GM12878 (cell line): ENCODE data around the gene CYREN. TPM values are rescaled to one million over a fixed set of nuclear protein-coding genes. Genes with fewer than 3 reads are reported as not detected.

ENCODE experiments used
- ASH2L ChIP-seq: fragments of 300-600, 200-600 bp; sonication (generic); IDR thresholded peaks from 2 replicates; pipeline ENCODE4 v1.6.1; 2017; ENCODE audit warnings: low read depth, mild to moderate bottlenecking, borderline replicate concordance
- ATF7 ChIP-seq: fragments of 450-650 bp; IDR thresholded peaks from 2 replicates; pipeline ENCODE4 v1.6.1; 2016; ENCODE audit warnings: low read depth, mild to moderate bottlenecking
- CBFB ChIP-seq: IDR thresholded peaks from 2 replicates; pipeline ENCODE4 v1.6.1; 2016; ENCODE audit warnings: antibody characterized with exemption, low read depth
- CBX5 ChIP-seq: sonication (generic); IDR thresholded peaks from 2 replicates; pipeline ENCODE4 v1.6.1; 2016; ENCODE audit warnings: low read depth, moderate library complexity, mild to moderate bottlenecking, inconsistent platforms
- CHD2 ChIP-seq: IDR thresholded peaks from 2 replicates; pipeline ENCODE4 v1.6.1; 2011; ENCODE audit warnings: low read depth, low read length, improper control_type of control experiment, borderline replicate concordance
- EGR1 ChIP-seq, 2 experiments: IDR thresholded peaks; 1 replicate in 1 of 2; 2 replicates in 1 of 2; pipeline ENCODE4 v1.6.1; 2011 to 2012; ENCODE audit warnings: low read depth in 2 of 2, low read length in 2 of 2, borderline replicate concordance in 1 of 2, mild to moderate bottlenecking in 1 of 2, moderate library complexity in 1 of 2
- IRF4 ChIP-seq: IDR thresholded peaks from 2 replicates; pipeline ENCODE4 v1.6.1; 2011; ENCODE audit warnings: low read depth, low read length
- JUND ChIP-seq: IDR thresholded peaks from 2 replicates; pipeline ENCODE4 v1.6.1; 2012; ENCODE audit warnings: low read depth, mild to moderate bottlenecking, low read length, improper control_type of control experiment, moderate library complexity
- NFXL1 ChIP-seq: fragments of 450-650 bp; IDR thresholded peaks from 2 replicates; pipeline ENCODE4 v1.6.1; 2017; ENCODE audit warnings: antibody characterized with exemption, mild to moderate bottlenecking, borderline replicate concordance
- NR2C2 ChIP-seq: IDR thresholded peaks from 2 replicates; pipeline ENCODE4 v1.6.1; 2011; ENCODE audit warnings: borderline replicate concordance, low read depth; ENCODE audit not compliant: control insufficient read depth, insufficient read length
- RAD51 ChIP-seq: fragments of 450-650 bp; IDR thresholded peaks from 2 replicates; pipeline ENCODE4 v1.6.1; 2016; ENCODE audit warnings: moderate library complexity, mild to moderate bottlenecking, inconsistent platforms
- SREBF2 ChIP-seq: IDR thresholded peaks from 2 replicates; pipeline ENCODE4 v1.6.1; 2012; ENCODE audit warnings: mild to moderate bottlenecking, low read length
- SRF ChIP-seq, 2 experiments: IDR thresholded peaks; 2 replicates each; pipeline ENCODE4 v1.6.1; 2011; ENCODE audit warnings: low read depth in 2 of 2, low read length in 2 of 2, mild to moderate bottlenecking in 1 of 2, moderate library complexity in 1 of 2
- SUZ12 ChIP-seq: fragments of 200-600 bp; sonication (generic); IDR thresholded peaks from one replicate; pipeline ENCODE4 v1.6.1; 2018; ENCODE audit warnings: antibody characterized with exemption, mild to moderate bottlenecking; ENCODE audit not compliant: unreplicated experiment
- polyA plus RNA-seq, 11 experiments: library from polyadenylated mRNA; depleted of rRNA in 4 of 11; unstranded in 6 of 11; stranded (reverse) in 5 of 11; fragments of >200 nt; fragmentation: Nextera tagmentation in 4 of 11; fragmentation: Illumina TruSeq in 1 of 11; extraction: Ambion mirVana in 4 of 11; extraction: Trizol in 1 of 11; gene quantifications; 1 replicate in 1 of 11; 2 replicates in 10 of 11; pipeline versions ENCODE4 v1.2.1 to v1.2.3, GENCODE V29; 2011 to 2016; ENCODE audit warnings: inconsistent platforms in 2 of 11, missing spikeins in 2 of 11, low read depth in 1 of 11
- total RNA-seq, 4 experiments: library from RNA; depleted of rRNA in 3 of 4; stranded (reverse); fragments of >200 nt in 3 of 4; fragmentation: Illumina TruSeq in 1 of 4; extraction: Trizol in 1 of 4; gene quantifications; 2 replicates each; pipeline versions ENCODE4 v1.2.1 to v1.2.3, GENCODE V29; 2013 to 2021
- TF ChIP-seq, protein P1 (sequence below): fragments of 450-650 bp; IDR thresholded peaks from 2 replicates; pipeline ENCODE4 v1.6.1; 2016; ENCODE audit warnings: mild to moderate bottlenecking
- TF ChIP-seq, protein P2 (sequence below): fragments of 450-650 bp; conservative IDR thresholded peaks from 2 replicates; pipeline ENCODE4 v1.6.1; 2017; ENCODE audit warnings: mild to moderate bottlenecking, moderate library complexity
- TF ChIP-seq, protein P3 (sequence below), 3 experiments: IDR thresholded peaks in 2 of 3; conservative IDR thresholded peaks in 1 of 3; 2 replicates each; pipeline ENCODE4 v1.5.1; 2011; ENCODE audit warnings: low read depth in 3 of 3, low read length in 3 of 3, mild to moderate bottlenecking in 3 of 3, control low read depth in 2 of 3, moderate library complexity in 2 of 3, inconsistent platforms in 1 of 3, mixed read lengths in 1 of 3; ENCODE audit not compliant: control insufficient read depth in 2 of 3, insufficient read depth in 1 of 3; ENCODE audit errors: extremely low read depth in 1 of 3
- TF ChIP-seq, protein P4 (sequence below): IDR thresholded peaks from 2 replicates; pipeline ENCODE4 v1.6.1; 2011; ENCODE audit warnings: borderline replicate concordance, low read depth, mild to moderate bottlenecking, moderate library complexity, low read length; ENCODE audit not compliant: insufficient read depth, poor library complexity, severe bottlenecking
- TF ChIP-seq, protein P5 (sequence below): fragments of 450-650 bp; formaldehyde crosslinking; IDR thresholded peaks from 2 replicates; pipeline ENCODE4 v1.4.0; 2022; ENCODE audit warnings: mild to moderate bottlenecking, moderate library complexity

CYREN gene
- total and polyA plus RNA-seq, 10 of the 15 experiments (the other 5 are each of a cell fraction or from before 2014, with no cell fraction given) = 8.7 to 64.3 (median 55.7) TPM

DNA sequence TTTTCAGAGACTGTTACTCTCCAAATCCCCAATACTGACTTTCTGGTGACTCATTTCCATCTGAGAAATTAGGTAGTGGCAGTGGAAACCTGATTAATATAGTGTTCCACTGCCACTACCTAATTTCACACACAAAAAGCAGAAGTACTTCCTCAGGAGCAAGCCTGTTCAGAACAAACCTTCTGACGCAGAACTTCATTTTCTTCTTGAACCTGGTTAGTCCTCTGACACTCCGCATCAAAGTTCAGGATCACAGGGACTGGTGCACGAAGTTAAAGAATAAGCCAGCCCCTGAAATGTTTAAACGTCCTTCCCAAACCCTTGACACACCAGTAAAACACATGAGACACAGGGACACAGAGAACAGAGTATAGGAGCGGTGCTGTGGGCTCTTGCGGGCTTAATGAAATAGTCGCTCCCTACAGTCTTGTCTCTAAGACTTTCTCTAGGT is 36.5 kb upstream of the CYREN start (continued):
- TF ChIP-seq NR2C2 (no peak), SUZ12 (no peak), CBFB (no peak), SRF (IDR thresholded peaks at IDR 0.05; ENCODE audit: low read depth in 2 of 2, low read length in 2 of 2) (no peak), CBX5 (peak; percentile 59; the same call in 1 of the 2 replicates), NFXL1 (no peak), JUND (peak; percentile 70), RAD51 (0 out of 2 replicates have a peak, but pooled peaks have one; percentile 9), ASH2L (no peak), ATF7 (peak; percentile 84), EGR1 (IDR thresholded peaks at IDR 0.05; ENCODE audit: borderline replicate concordance in 1 of 2, low read depth in 2 of 2, low read length in 2 of 2) (no peak), SREBF2 (no peak), IRF4 (0 out of 2 replicates have a peak, but pooled peaks have one; percentile 60), CHD2 (no peak)
- TF ChIP-seq, protein P1, sequence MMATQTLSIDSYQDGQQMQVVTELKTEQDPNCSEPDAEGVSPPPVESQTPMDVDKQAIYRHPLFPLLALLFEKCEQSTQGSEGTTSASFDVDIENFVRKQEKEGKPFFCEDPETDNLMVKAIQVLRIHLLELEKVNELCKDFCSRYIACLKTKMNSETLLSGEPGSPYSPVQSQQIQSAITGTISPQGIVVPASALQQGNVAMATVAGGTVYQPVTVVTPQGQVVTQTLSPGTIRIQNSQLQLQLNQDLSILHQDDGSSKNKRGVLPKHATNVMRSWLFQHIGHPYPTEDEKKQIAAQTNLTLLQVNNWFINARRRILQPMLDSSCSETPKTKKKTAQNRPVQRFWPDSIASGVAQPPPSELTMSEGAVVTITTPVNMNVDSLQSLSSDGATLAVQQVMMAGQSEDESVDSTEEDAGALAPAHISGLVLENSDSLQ = no peak
- TF ChIP-seq, protein P2, sequence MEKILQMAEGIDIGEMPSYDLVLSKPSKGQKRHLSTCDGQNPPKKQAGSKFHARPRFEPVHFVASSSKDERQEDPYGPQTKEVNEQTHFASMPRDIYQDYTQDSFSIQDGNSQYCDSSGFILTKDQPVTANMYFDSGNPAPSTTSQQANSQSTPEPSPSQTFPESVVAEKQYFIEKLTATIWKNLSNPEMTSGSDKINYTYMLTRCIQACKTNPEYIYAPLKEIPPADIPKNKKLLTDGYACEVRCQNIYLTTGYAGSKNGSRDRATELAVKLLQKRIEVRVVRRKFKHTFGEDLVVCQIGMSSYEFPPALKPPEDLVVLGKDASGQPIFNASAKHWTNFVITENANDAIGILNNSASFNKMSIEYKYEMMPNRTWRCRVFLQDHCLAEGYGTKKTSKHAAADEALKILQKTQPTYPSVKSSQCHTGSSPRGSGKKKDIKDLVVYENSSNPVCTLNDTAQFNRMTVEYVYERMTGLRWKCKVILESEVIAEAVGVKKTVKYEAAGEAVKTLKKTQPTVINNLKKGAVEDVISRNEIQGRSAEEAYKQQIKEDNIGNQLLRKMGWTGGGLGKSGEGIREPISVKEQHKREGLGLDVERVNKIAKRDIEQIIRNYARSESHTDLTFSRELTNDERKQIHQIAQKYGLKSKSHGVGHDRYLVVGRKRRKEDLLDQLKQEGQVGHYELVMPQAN = no peak
- TF ChIP-seq, protein P3, sequence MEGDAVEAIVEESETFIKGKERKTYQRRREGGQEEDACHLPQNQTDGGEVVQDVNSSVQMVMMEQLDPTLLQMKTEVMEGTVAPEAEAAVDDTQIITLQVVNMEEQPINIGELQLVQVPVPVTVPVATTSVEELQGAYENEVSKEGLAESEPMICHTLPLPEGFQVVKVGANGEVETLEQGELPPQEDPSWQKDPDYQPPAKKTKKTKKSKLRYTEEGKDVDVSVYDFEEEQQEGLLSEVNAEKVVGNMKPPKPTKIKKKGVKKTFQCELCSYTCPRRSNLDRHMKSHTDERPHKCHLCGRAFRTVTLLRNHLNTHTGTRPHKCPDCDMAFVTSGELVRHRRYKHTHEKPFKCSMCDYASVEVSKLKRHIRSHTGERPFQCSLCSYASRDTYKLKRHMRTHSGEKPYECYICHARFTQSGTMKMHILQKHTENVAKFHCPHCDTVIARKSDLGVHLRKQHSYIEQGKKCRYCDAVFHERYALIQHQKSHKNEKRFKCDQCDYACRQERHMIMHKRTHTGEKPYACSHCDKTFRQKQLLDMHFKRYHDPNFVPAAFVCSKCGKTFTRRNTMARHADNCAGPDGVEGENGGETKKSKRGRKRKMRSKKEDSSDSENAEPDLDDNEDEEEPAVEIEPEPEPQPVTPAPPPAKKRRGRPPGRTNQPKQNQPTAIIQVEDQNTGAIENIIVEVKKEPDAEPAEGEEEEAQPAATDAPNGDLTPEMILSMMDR (IDR thresholded peaks at IDR 0.05 in 2 of 3, conservative IDR thresholded peaks at IDR 0.05 in 1 of 3; ENCODE audit: control insufficient read depth in 2 of 3, extremely low read depth in 1 of 3, insufficient read depth in 1 of 3, low read depth in 3 of 3, low read length in 3 of 3) = no peak
- TF ChIP-seq, protein P4, sequence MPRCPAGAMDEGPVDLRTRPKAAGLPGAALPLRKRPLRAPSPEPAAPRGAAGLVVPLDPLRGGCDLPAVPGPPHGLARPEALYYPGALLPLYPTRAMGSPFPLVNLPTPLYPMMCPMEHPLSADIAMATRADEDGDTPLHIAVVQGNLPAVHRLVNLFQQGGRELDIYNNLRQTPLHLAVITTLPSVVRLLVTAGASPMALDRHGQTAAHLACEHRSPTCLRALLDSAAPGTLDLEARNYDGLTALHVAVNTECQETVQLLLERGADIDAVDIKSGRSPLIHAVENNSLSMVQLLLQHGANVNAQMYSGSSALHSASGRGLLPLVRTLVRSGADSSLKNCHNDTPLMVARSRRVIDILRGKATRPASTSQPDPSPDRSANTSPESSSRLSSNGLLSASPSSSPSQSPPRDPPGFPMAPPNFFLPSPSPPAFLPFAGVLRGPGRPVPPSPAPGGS = no peak
- TF ChIP-seq, protein P5, sequence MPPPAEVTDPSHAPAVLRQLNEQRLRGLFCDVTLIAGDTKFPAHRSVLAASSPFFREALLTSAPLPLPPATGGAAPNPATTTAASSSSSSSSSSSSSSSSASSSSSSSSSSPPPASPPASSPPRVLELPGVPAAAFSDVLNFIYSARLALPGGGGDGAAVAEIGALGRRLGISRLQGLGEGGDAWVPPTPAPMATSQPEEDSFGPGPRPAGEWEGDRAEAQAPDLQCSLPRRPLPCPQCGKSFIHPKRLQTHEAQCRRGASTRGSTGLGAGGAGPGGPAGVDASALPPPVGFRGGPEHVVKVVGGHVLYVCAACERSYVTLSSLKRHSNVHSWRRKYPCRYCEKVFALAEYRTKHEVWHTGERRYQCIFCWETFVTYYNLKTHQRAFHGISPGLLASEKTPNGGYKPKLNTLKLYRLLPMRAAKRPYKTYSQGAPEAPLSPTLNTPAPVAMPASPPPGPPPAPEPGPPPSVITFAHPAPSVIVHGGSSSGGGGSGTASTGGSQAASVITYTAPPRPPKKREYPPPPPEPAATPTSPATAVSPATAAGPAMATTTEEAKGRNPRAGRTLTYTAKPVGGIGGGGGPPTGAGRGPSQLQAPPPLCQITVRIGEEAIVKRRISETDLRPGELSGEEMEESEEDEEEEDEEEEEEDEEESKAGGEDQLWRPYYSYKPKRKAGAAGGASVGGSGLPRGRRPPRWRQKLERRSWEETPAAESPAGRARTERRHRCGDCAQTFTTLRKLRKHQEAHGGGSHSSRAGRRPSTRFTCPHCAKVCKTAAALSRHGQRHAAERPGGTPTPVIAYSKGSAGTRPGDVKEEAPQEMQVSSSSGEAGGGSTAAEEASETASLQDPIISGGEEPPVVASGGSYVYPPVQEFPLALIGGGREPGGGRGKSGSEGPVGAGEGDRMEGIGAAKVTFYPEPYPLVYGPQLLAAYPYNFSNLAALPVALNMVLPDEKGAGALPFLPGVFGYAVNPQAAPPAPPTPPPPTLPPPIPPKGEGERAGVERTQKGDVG (CRISPR knock-in tag) = no peak
